Stimulated activated naive B cell treated with anti-CD40 and anti-IgM and Interleukin-4, amounts not matched to agents 10 μg/mL and 1 μg/mL and 100 μg/mL, for 72 hours (primary cell): ENCODE results near the gene LMBR1.
A peak's percentile ranks its signal among the peaks of the same experiment; 100 is the strongest.
"Not testable (repeated sequence)": the region's sequence is repeated elsewhere in the genome, so short reads cannot be mapped to it uniquely, and the experiment has no call there.

ENCODE experiments used
- ATAC-seq, 2 donors: fragments of 150-1000 bp; cut with Tn5 transposase; replicated peaks; 2 replicates each; pipeline ENCODE4 v1.10.0; 2021; ENCODE audit warnings: moderate library complexity in 1 of 2
- DNase-seq: peaks from one replicate; pipeline ENCODE4 v3.0.0; 2021
- H3K27ac Mint-ChIP-seq: one replicate; pipeline ENCODE4 v1.8.0; 2022; ENCODE audit warnings: mild to moderate bottlenecking, mixed read lengths
- H3K27me3 Mint-ChIP-seq, 2 donors: one replicate each; pipeline ENCODE4 v1.8.0; 2022; ENCODE audit warnings: mixed read lengths in 2 of 2
- H3K36me3 Mint-ChIP-seq, 2 donors: one replicate each; pipeline ENCODE4 v1.8.0; 2022; ENCODE audit warnings: mixed read lengths in 2 of 2, mild to moderate bottlenecking in 1 of 2
- H3K4me1 Mint-ChIP-seq, 2 donors: one replicate each; pipeline ENCODE4 v1.8.0; 2022; ENCODE audit warnings: mixed read lengths in 2 of 2, mild to moderate bottlenecking in 1 of 2
- H3K4me3 Mint-ChIP-seq, 2 donors: one replicate each; pipeline ENCODE4 v1.8.0; 2022; ENCODE audit warnings: mild to moderate bottlenecking in 2 of 2, mixed read lengths in 2 of 2, moderate library complexity in 1 of 2
- H3K9me3 Mint-ChIP-seq, 2 donors: one replicate each; pipeline ENCODE4 v1.8.0; 2022; ENCODE audit warnings: mixed read lengths in 2 of 2, mild to moderate bottlenecking in 1 of 2

Gene LMBR1

DNA sequence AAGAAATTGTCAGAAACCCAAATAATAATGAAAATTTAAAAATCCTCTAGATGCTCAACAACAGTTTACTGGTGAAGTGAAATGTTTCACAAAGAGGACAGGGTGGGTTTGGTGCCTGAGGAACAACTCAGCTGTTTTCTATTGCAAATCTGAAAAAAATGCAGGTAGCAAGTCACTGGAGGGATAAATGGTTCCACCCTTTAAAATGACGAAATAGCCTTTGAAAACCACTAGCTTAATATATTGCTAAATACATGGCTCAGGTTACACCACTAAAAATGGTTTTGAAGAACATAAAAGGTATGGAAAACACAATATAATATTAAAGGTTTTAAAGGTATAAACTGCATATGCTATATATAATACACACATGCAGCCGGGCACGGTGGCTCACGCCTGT is 69.5 kb downstream of the LMBR1 start:
- H3K36me3 Mint-ChIP-seq = peaks cover 5 to 18% of the 10 kb centered on the region in 2 donors
- ATAC-seq (no peak), DNase-seq (no peak)
- H3K27me3 Mint-ChIP-seq = no peaks in the 10 kb centered on the region
- no peak overlapping the region for H3K27ac Mint-ChIP-seq
- H3K4me3 Mint-ChIP-seq = no peak overlapping the region
- H3K9me3 Mint-ChIP-seq = no peaks in the 10 kb centered on the region
- H3K4me1 Mint-ChIP-seq = peaks cover 0 to 3% of the 10 kb centered on the region in 2 donors

DNA sequence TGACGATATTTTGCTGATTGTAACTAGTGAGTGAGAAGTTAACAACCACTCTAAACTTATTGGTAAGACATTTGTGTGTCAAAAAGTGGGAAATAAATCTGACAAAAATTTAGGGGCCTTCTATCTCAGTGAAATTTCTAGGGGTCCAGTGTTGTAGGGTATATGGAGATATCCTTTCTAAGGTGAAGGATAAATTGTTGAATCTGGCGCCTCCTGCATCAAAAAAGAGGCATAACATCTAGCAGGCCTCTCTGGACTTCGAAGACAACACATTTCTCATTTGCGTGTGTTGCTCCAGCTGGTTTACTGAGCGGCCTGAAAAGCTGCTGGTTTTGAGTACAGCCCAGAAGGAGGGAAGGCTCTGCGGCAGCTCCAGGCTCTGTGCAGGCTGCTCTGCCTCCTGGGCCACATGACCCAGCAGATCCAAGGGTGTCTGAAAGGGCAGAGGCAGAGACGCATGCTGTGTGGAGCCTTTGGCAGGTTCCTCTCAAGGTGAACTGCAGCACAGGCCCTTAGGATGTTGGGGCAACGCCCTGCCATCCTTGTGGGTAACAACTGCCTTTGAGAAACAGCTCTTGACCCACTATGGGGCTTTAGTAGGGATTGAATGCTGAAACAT is 72.4 kb downstream of the LMBR1 start:
- no peak overlapping the region for H3K27ac Mint-ChIP-seq
- H3K9me3 Mint-ChIP-seq = no peaks in the 10 kb centered on the region
- no peak overlapping the region for H3K4me3 Mint-ChIP-seq
- DNase-seq = no peak
- H3K27me3 Mint-ChIP-seq = no peaks in the 10 kb centered on the region
- no peak for ATAC-seq
- no peaks in the 10 kb centered on the region for H3K4me1 Mint-ChIP-seq
- peaks cover 5 to 17% of the 10 kb centered on the region in 2 donors for H3K36me3 Mint-ChIP-seq

DNA sequence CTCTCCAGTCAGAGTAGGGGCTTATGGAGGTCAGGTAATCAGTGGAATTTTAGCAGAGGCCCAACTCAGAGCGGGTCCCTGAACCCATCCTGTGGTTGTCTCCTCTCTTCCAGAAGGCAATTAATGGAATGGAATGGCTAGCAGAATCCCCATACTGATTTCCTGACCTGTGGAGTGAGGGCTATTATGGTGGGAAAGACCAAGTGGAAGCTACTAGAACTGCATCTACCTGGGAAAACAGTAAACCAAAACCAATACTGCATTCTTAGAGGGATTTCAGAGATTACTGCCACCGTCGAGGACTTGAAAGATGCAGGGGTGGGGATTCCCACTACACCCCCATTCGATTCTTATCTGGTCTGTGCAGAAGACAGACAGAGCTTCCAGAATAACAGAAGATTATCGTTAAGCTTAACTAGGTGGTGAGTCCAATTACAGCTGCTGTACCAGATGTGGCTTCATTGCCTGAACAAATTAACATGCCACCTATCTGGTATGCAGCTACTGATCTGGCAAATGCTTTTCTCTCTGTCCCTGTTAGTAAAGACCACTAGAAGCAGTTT is 73.2 kb downstream of the LMBR1 start:
- peak overlapping the region; percentile 14 for H3K27ac Mint-ChIP-seq
- no peaks in the 10 kb centered on the region for H3K27me3 Mint-ChIP-seq
- no peaks in the 10 kb centered on the region for H3K9me3 Mint-ChIP-seq
- H3K4me1 Mint-ChIP-seq = no peaks in the 10 kb centered on the region
- ATAC-seq (no peak), DNase-seq (no peak)
- peaks cover 3 to 17% of the 10 kb centered on the region in 2 donors for H3K36me3 Mint-ChIP-seq
- no peak overlapping the region for H3K4me3 Mint-ChIP-seq

DNA sequence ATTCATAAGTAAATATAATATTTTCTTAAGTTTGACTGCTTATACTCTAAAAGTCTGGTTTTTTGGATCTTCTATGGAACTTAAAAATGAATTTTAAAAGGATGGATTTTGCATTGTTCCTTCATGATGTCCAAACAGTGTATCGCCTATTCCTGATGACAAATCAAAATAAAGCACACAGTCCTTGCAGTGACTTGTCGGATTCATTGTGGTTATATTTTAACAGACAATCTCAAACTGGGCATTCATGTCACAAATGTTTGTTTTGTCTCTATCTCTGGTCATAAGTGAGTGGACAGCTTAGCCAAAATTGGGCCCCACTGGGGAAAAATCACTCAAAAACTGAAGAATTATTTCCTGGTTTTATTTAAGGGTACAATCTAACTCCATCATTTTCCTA is 74.8 kb downstream of the LMBR1 start:
- no peak for ATAC-seq
- Mint-ChIP-seq H3K4me1 (no peaks in the 10 kb centered on the region), H3K4me3 (no peak overlapping the region), H3K27me3 (no peaks in the 10 kb centered on the region), H3K36me3 (peaks cover 7 to 20% of the 10 kb centered on the region in 2 donors), H3K9me3 (no peaks in the 10 kb centered on the region), H3K27ac (no peak overlapping the region)
- no peak for DNase-seq

DNA sequence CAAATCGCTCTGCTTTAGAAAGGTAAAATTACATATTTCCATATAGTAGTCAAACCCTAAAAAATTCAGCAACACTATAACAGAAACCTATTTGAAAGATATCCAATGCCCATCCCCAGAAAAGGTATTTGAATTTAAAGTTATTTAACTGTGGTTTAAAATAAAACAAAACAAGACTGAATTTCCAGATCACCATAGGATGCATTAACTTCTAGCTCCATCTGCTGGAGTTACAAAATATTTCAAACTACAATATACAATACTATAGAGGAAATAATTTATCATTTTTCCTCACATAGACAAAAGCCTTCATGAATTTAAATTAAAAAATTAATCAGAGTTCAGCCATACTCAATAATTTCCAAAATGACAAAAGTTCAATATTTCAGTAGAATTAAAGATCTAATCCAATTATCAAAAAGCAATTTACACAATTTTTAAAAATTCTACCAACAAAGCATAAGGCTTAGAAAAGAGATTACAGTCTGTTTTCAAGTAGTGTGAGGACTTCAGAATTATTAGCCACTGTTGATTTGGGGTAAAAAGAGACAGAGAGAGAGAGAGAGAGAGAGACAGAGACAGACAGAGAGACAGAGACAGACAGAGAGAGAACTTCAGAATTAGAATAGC is 75.9 kb downstream of the LMBR1 start:
- Mint-ChIP-seq H3K4me1 (no peaks in the 10 kb centered on the region), H3K9me3 (no peaks in the 10 kb centered on the region), H3K27ac (no peak overlapping the region), H3K36me3 (peaks cover 9 to 28% of the 10 kb centered on the region in 2 donors), H3K4me3 (no peak overlapping the region), H3K27me3 (no peaks in the 10 kb centered on the region)
- peak in 1 of 2 donors; percentile 39 for ATAC-seq
- DNase-seq = no peak

DNA sequence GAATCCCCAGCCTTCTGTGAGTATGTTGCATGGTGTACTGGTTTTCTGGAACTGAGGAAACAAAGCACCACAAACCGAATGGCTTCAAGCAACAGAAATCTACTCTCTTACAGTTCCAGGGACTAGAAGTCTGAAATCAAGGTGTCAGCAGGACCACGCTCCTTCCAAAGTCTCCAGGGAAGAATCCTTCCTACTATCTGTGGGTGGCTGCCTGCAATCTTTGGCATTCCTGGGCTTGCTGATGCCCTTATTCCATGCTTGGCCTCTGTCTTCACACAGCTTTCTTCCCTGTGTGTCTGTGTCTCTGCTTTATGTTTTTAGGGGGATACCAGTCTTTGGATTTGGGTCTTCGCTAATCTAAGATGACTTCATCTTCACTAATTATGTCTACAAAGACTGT is 81.3 kb downstream of the LMBR1 start:
- ATAC-seq (no peak), DNase-seq (no peak)
- no peaks in the 10 kb centered on the region for H3K4me1 Mint-ChIP-seq
- H3K27me3 Mint-ChIP-seq = no peaks in the 10 kb centered on the region
- H3K4me3 Mint-ChIP-seq = no peak overlapping the region
- H3K36me3 Mint-ChIP-seq = peaks cover 15 to 32% of the 10 kb centered on the region in 2 donors
- H3K27ac Mint-ChIP-seq = no peak overlapping the region
- no peaks in the 10 kb centered on the region for H3K9me3 Mint-ChIP-seq

DNA sequence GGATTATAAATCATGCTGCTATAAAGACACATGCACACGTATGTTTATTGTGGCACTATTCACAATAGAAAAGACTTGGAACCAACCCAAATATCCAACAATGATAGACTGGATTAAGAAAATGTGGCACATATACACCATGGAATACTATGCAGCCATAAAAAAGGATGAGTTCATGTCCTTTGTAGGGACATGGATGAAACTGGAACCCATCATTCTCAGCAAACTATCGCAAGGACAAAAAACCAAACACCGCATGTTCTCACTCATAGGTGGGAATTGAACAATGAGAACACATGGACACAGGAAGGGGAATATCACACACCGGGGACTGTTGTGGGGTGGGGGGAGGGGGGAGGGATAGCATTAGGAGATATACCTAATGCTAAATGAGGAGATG is 89.3 kb downstream of the LMBR1 start:
- ATAC-seq, H3K4me1 Mint-ChIP-seq, H3K27me3 Mint-ChIP-seq, H3K9me3 Mint-ChIP-seq, H3K4me3 Mint-ChIP-seq, H3K27ac Mint-ChIP-seq, DNase-seq: not testable (repeated sequence)
- H3K36me3 Mint-ChIP-seq = peaks cover 6 to 33% of the 10 kb centered on the region in 2 donors

DNA sequence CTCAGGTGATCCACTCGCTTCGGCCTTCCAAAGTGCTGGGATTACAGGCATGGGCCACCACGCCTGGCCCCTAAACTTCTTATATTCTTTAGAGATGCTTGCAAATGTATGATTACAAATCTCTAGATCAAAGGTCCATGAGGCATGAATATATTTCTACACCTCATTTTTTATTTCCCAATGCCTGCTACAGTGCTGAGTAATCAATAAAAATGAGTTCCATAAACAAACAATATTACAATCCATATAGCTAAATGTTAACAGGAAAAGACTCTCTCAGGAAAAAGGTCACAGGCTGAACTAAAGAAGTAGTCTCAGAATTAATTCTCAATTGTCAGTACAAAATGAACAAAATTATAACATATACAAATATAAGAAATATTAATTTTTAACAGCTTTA is 90.8 kb downstream of the LMBR1 start:
- Mint-ChIP-seq H3K27ac (no peak overlapping the region), H3K4me3 (no peak overlapping the region)
- no peak for DNase-seq

DNA sequence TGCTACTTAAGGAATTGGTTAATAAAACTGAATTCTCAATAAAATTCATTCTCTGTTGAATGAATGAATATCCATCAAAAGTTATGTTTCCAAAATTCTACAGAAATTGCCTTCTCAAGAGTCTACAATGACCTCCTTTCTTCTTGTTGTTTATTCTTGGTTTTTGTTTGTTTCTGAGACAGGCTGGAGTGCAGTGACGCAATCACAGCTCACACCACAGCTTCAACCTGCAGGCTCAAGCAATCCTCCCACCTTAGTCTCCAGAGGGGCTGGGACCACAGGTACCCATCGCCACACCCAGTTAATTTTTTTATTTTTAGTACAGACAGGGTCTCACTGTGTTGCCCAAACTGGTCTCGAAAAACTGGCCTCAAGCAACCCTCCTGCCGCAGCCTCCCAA is 97.6 kb downstream of the LMBR1 start:
- H3K27me3 Mint-ChIP-seq = no peaks in the 10 kb centered on the region
- no peak overlapping the region for H3K4me3 Mint-ChIP-seq
- no peaks in the 10 kb centered on the region for H3K9me3 Mint-ChIP-seq
- H3K4me1 Mint-ChIP-seq = peaks cover 0 to 5% of the 10 kb centered on the region in 2 donors
- DNase-seq = no peak
- no peak for ATAC-seq
- H3K36me3 Mint-ChIP-seq = peaks cover 17 to 26% of the 10 kb centered on the region in 2 donors
- no peak overlapping the region for H3K27ac Mint-ChIP-seq

More for the DNA sequence above, 90.8 kb downstream of the LMBR1 start:
- H3K9me3 Mint-ChIP-seq = no peaks in the 10 kb centered on the region
- ATAC-seq = no peak
- H3K4me1 Mint-ChIP-seq = no peaks in the 10 kb centered on the region
- peaks cover 6 to 22% of the 10 kb centered on the region in 2 donors for H3K36me3 Mint-ChIP-seq
- no peaks in the 10 kb centered on the region for H3K27me3 Mint-ChIP-seq

DNA sequence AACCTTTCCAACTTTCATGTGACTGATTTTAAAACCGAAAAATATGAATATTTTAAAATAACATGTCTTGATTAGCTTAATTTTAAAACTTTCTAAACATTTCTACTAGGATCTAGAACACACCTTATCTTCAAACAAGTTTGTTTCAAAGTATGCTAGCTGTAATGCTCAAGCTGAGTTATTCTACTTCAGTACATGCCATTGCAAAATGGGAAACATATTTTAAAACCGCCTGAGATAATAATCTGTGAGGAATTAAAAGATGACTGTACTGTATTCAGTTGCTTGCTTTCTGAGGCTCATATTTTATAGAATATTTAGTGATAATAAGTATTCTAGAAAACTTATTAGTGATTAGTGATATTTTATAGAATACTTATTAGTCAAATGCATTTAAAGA is 99.6 kb downstream of the LMBR1 start:
- DNase-seq (no peak), ATAC-seq (no peak)
- H3K27me3 Mint-ChIP-seq = no peaks in the 10 kb centered on the region
- no peaks in the 10 kb centered on the region for H3K9me3 Mint-ChIP-seq
- H3K36me3 Mint-ChIP-seq = peaks cover 17 to 23% of the 10 kb centered on the region in 2 donors
- H3K27ac Mint-ChIP-seq = no peak overlapping the region
- peaks cover 0 to 5% of the 10 kb centered on the region in 2 donors for H3K4me1 Mint-ChIP-seq
- no peak overlapping the region for H3K4me3 Mint-ChIP-seq

DNA sequence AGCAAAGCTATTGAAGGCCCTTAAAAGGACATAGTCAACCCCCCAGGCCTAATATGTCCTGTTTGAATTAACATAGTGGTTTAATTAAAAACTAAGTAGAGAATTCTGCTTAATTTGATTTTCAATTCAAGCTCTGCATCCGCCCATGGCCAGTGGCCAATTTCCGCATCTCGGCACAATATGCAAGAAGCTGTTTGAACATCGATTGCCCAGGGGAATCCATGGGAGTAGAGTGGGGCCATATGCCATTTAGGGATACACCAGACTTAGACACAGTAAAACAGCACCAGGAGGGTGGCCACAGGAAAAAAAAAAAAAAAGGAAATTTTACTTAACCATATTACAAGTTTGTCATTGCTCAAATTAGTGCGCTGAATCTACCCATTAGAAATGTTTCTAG is 100.4 kb downstream of the LMBR1 start:
- no peaks in the 10 kb centered on the region for H3K9me3 Mint-ChIP-seq
- no peak for ATAC-seq
- H3K27ac Mint-ChIP-seq = no peak overlapping the region
- H3K4me1 Mint-ChIP-seq = peaks cover 0 to 5% of the 10 kb centered on the region in 2 donors
- no peak overlapping the region for H3K4me3 Mint-ChIP-seq
- DNase-seq = no peak
- no peaks in the 10 kb centered on the region for H3K27me3 Mint-ChIP-seq
- H3K36me3 Mint-ChIP-seq = peaks cover 17 to 23% of the 10 kb centered on the region in 2 donors

DNA sequence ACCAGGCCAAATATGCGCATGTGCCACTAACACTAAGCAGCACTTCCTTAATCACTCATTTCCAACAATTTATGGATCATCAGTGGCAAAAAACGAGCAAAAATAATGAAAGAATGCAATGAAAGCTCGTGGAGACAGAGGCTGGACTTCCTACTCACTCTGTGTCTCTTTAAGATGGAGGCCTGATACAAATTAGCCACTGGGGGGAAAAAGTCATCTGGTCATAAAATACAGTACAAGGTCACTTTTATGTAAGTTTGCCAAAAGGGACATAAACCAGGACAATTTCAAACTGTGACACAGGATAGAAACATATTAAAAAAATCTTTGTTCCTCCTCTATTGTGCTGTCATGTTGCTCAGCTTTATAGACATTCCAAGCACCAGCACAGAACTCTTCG is 101.7 kb downstream of the LMBR1 start:
- Mint-ChIP-seq H3K36me3 (peaks cover 17 to 23% of the 10 kb centered on the region in 2 donors), H3K4me3 (no peak overlapping the region), H3K27me3 (no peaks in the 10 kb centered on the region), H3K9me3 (no peaks in the 10 kb centered on the region), H3K4me1 (peaks cover 0 to 5% of the 10 kb centered on the region in 2 donors), H3K27ac (no peak overlapping the region)
- ATAC-seq (no peak), DNase-seq (no peak)

DNA sequence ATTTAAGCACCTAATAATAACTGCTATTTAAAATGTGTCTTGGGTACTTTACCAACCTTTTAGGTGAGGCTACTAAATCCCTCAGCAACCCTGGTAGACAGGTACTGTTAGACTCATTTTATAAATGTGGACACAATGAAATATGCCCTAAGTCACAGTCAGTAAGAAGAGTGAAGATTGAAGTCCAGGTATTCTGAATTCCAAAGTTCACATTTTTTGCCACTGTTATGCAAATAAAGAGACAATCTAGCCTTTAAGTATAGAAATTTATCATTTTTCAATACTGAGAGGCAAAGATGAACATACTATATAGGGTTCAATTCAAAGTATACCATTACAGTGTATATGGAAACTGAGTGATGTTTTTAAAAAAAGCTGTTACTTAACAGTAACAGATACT is 102.7 kb downstream of the LMBR1 start:
- peaks cover 14 to 18% of the 10 kb centered on the region in 2 donors for H3K36me3 Mint-ChIP-seq
- H3K4me1 Mint-ChIP-seq = peaks cover 0 to 5% of the 10 kb centered on the region in 2 donors
- H3K27me3 Mint-ChIP-seq = no peaks in the 10 kb centered on the region
- H3K9me3 Mint-ChIP-seq = no peaks in the 10 kb centered on the region
- no peak for DNase-seq
- no peak overlapping the region for H3K4me3 Mint-ChIP-seq
- H3K27ac Mint-ChIP-seq = no peak overlapping the region
- ATAC-seq = no peak

DNA sequence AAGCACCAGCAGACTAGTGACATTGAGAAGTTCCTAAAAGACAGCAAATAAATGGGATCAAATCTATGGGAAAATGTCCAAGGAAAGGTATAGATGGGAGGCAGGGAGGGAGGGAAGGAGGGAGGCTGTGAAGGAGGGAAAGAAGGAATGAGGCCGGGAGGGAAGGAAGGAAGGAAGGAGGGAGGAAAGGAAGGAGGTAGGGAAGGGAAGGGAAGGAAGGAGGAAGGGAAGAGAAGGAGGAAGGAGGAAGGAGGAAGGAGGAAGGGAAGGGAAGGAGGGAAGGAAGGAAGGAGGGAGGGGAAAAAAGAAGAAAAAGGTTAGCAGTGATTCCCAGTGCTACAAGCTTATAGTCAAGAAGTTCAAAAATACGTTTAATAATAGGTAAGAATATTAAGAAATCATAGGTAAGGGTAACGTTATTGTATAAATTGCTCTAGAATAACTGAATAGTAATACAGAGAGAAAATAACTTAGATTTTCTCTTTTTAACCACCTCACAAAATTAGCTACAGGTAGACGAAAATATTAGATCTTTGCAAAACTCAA is 106.9 kb downstream of the LMBR1 start:
- ATAC-seq (no peak), DNase-seq (no peak)
- H3K9me3 Mint-ChIP-seq = no peaks in the 10 kb centered on the region
- H3K36me3 Mint-ChIP-seq = peaks cover 12 to 28% of the 10 kb centered on the region in 2 donors
- no peak overlapping the region for H3K27ac Mint-ChIP-seq
- peaks cover 9 to 26% of the 10 kb centered on the region in 2 donors for H3K4me1 Mint-ChIP-seq
- H3K27me3 Mint-ChIP-seq = no peaks in the 10 kb centered on the region
- H3K4me3 Mint-ChIP-seq = no peak overlapping the region

DNA sequence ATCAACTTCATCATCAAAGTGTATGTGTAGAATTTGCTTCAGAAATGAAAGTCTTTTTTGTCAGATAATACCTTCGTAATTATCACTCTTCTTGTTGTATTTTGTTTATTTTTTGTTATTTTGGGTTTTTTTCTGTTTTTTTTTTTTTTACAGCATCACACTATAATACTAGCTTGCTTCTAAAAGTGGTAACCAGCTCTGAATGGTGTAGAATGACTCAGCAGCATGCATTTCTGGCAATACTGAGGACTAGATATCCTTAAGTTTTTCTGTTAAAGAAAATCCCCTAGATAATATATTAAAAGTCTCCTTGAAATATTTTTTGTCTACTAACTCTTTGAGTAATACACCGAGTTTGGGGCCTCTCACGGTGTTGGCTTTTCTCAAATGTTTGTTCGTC is 109.1 kb downstream of the LMBR1 start:
- DNase-seq (no peak), ATAC-seq (no peak)
- H3K4me3 Mint-ChIP-seq = no peak overlapping the region
- no peaks in the 10 kb centered on the region for H3K27me3 Mint-ChIP-seq
- H3K27ac Mint-ChIP-seq = peak overlapping the region; percentile 21
- H3K9me3 Mint-ChIP-seq = no peaks in the 10 kb centered on the region
- peaks cover 16 to 42% of the 10 kb centered on the region in 2 donors for H3K4me1 Mint-ChIP-seq
- peaks cover 9 to 25% of the 10 kb centered on the region in 2 donors for H3K36me3 Mint-ChIP-seq
